ENCODE measurements around the gene INO80E. TPM values are rescaled to one million over a fixed set of nuclear protein-coding genes. Genes with fewer than 3 reads are reported as not detected.

INO80E gene
- total RNA-seq, 1 experiment from 2014 or later, result 94.1 TPM

GRCh38 chr16:29986931-29987330 lies 9.1 kb upstream of the INO80E start:
- Histone ChIP-seq H4K91ac (ENCODE audit: insufficient read length, low read depth, low read length) (no peak overlapping the region), H3K56ac (ENCODE audit: insufficient read length, low read depth, low read length) (no peak overlapping the region), H3K4me2 (ENCODE audit: insufficient read depth, insufficient read length, low read length) (no peak overlapping the region), H3K4me1 (ENCODE audit: insufficient read depth, low read length) (no peaks in the 10 kb centered on the region), H2BK120ac (ENCODE audit: low read depth, low read length, poor library complexity, severe bottlenecking) (no peak overlapping the region), H3K9ac (ENCODE audit: extremely low read depth, insufficient read length, low read length) (no peak overlapping the region), H2AK5ac (ENCODE audit: insufficient read length, low read length) (no peak overlapping the region), H3K14ac (ENCODE audit: insufficient read depth, low read length) (no peak overlapping the region), H3K9me3 (ENCODE audit: control insufficient read depth, low read depth, low read length) (no peaks in the 10 kb centered on the region), H2BK20ac (ENCODE audit: low read depth, low read length, poor library complexity, severe bottlenecking) (no peak overlapping the region), H3K27me3 (ENCODE audit: insufficient read depth, low read length) (no peaks in the 10 kb centered on the region), H2BK12ac (ENCODE audit: insufficient read length, low read depth, low read length) (no peak overlapping the region), H3K79me2 (ENCODE audit: insufficient read depth, low read length) (no peaks in the 10 kb centered on the region), H3T11ph (ENCODE audit: low read length) (no peak overlapping the region), H4K8ac (replicated peaks; ENCODE audit: insufficient read length, low read depth, low read length) (no peak overlapping the region), H3K23ac (ENCODE audit: insufficient read length, low read depth, low read length) (no peak overlapping the region), H2BK15ac (ENCODE audit: low read depth, low read length) (no peak overlapping the region), H3K23me2 (ENCODE audit: insufficient read length, low read depth, low read length, poor library complexity, severe bottlenecking) (no peaks in the 10 kb centered on the region), H3K79me1 (ENCODE audit: insufficient read depth, low read depth, low read length, poor library complexity, severe bottlenecking) (no peaks in the 10 kb centered on the region), H3K18ac (ENCODE audit: insufficient read length, low read depth, low read length) (no peak overlapping the region), H3K4ac (ENCODE audit: low read depth, low read length) (no peak overlapping the region), H3K27ac (ENCODE audit: insufficient read length, low read depth, low read length) (no peak overlapping the region), H4K5ac (ENCODE audit: insufficient read length, low read depth, low read length) (no peak overlapping the region), H2AFZ (ENCODE audit: low read length) (no peak overlapping the region), H4K20me1 (ENCODE audit: control insufficient read depth, insufficient read depth, insufficient read length) (no peaks in the 10 kb centered on the region), H2BK5ac (ENCODE audit: insufficient read length, low read length) (no peak overlapping the region)
- Mint-ChIP-seq H3K27me3 (ENCODE audit: low read depth) (no peaks in the 10 kb centered on the region; the same call in 1 of the 2 replicates), H3K27ac (no peak overlapping the region), H3K36me3 (ENCODE audit: insufficient read depth in 1 of 3, low read depth in 3 of 3) (peaks cover 39 to 78% (median 75%) of the 10 kb centered on the region in 3 experiments), H3K4me1 (no peaks in the 10 kb centered on the region), H3K9me3 (no peaks in the 10 kb centered on the region), H3K4me3 (no peak overlapping the region)
- TF ChIP-seq, protein P1, sequence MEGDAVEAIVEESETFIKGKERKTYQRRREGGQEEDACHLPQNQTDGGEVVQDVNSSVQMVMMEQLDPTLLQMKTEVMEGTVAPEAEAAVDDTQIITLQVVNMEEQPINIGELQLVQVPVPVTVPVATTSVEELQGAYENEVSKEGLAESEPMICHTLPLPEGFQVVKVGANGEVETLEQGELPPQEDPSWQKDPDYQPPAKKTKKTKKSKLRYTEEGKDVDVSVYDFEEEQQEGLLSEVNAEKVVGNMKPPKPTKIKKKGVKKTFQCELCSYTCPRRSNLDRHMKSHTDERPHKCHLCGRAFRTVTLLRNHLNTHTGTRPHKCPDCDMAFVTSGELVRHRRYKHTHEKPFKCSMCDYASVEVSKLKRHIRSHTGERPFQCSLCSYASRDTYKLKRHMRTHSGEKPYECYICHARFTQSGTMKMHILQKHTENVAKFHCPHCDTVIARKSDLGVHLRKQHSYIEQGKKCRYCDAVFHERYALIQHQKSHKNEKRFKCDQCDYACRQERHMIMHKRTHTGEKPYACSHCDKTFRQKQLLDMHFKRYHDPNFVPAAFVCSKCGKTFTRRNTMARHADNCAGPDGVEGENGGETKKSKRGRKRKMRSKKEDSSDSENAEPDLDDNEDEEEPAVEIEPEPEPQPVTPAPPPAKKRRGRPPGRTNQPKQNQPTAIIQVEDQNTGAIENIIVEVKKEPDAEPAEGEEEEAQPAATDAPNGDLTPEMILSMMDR (conservative IDR thresholded peaks at IDR 0.05), result no peak
- WGBS (ENCODE audit: extremely low coverage, insufficient read length, low lambda C conversion rate), result no CpG with 5 or more reads among the region's 5 CpGs
- DNase-seq, result no peak
